Measurements from ENCODE around the gene SRSF1. TPM values are rescaled to one million over a fixed set of nuclear protein-coding genes. Genes with fewer than 3 reads are reported as not detected.

The SRSF1 gene
- total RNA-seq, 2 experiments from 2014 or later = 298 to 304 TPM

DNA sequence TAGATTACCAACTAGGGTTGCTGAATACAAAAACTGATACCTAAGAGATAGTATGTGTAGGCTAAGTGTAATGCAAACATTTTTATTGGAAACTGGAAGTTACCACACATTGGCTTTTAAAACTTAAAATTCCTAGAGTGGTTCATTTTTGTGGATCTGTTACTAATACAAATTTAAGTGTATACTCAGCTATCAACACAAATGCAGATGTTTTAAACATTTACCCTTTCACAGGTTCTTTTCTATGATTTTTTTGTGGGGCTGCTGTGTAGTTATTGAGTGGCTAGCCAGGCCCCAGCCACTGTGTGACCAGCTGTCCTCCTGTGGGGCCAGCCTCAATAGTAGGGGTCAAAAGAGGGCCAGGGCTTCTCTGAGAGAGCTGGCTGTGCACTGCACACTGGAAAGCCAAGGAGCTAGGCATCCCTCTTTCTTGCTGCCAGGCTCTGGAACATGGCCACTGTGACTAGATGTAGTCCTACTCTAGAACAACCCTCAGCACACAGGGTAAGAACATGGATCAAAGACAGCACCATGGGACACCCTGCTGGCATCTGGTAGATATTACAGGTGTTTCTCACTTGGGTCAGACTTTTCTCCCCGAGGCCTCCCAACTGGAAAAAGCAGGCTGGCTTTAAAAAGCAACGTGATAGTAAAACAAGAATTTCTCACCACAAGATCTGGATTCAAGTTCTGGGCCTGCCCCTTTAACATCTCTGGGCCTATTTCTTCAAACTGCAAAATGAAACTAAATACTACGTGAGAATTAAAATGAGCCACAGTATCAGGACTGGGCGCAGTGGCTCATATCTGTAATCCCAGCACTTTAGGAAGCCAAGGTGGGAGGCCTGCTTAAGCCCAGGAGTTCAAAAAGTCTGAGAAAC is 11.7 kb downstream of the SRSF1 start:
- no peak overlapping the region for H3K27ac Mint-ChIP-seq
- H3K4me1 Mint-ChIP-seq = peaks cover 64% of the 10 kb centered on the region
- H3K27me3 Mint-ChIP-seq = no peaks in the 10 kb centered on the region
- ChIA-PET CTCF (interaction anchor here (0.8 to 11.0 kb wide), 8 partner anchors 10 to 177 kb away, joined by 3 to 137 read pairs (median 6); partner anchors contain the start of gene SRSF1), POLR2A (interaction anchor here (0.9 to 7.4 kb wide), 4 partner anchors 9 to 145 kb away, joined by 3 to 86 read pairs (median 7); partner anchors contain the start of genes MRPS23 and SRSF1)
- H3K4me3 Mint-ChIP-seq = no peak overlapping the region
- H3K36me3 Mint-ChIP-seq (ENCODE audit: low read depth) = peaks cover 48% of the 10 kb centered on the region
- H3K9me3 Mint-ChIP-seq = no peaks in the 10 kb centered on the region
- peak; percentile 57 for DNase-seq

DNA sequence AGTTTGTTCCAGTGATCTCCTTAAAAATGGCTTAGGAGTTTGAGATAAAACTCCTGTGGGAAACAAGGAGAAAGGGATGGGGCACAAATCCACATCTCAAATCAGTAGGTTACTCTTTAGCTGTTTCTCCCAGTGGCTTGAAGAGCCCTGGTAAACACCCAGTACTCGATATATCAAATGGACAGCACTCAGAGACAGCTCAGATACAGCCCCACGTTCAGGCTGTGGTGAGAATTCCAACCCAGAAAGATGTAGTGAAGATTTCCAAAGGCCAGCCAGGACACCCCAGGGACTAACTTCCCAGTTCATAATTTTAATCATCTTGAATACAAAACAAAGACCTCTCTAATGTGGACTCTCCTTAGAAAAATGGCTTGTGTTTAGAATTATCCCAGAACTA is 12.6 kb downstream of the SRSF1 start:
- H3K4me1 Mint-ChIP-seq = peaks cover 64% of the 10 kb centered on the region
- H3K27ac Mint-ChIP-seq = no peak overlapping the region
- CTCF ChIA-PET = interaction anchor here (0.8 to 11.0 kb wide), 7 partner anchors 9 to 161 kb away, joined by 5 to 137 read pairs (median 7); partner anchors contain the start of gene SRSF1

DNA sequence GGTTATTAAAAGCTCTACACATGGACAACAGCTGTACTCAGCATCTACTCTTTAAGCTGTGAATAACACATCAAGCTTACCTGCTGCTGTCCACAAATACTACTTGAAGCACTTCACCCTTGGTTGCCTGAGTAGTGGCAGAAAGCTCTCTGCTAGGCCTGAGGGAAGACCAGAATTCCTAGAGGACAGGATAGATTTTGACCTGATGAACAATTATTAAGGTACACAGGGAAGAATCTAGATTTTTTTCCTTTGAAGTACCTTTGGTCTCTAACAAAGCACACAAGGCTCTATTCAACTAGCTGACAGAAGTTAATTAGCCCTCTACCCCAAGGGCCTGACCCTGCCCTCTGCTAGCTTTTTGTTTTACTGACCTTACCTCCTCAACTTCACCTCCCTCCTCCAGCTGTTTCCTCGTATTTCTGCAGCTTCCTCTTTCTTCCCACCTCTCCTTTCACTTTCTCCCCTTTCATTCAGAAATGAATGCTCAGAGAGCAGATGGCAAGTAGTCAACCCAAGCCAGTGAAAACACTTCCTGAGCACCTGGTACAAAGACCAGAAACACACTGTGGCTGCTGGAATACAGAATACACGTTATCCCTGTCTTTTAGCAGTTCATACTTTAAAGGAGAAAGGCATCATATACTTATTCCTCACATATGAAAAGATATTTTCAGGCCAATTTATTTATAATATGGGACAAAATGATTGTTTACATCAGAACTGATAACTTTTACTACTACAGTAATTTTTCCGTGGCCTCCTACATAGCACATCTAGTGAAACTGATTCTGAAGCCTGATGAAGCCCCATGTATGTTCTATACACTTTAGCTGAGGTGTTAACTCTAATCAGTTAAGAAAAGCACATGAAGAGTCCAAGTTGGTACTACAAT is 13.3 kb downstream of the SRSF1 start:
- H3K27me3 Mint-ChIP-seq = no peaks in the 10 kb centered on the region
- H3K36me3 Mint-ChIP-seq (ENCODE audit: low read depth) = peaks cover 43% of the 10 kb centered on the region
- peaks cover 65% of the 10 kb centered on the region for H3K4me1 Mint-ChIP-seq
- no peaks in the 10 kb centered on the region for H3K9me3 Mint-ChIP-seq
- ChIA-PET CTCF (interaction anchor here (0.7 to 11.0 kb wide), 7 partner anchors 8 to 160 kb away, joined by 3 to 137 read pairs (median 6); no protein-coding TSS in a partner anchor), POLR2A (interaction anchor here (0.6 to 7.4 kb wide), 9 partner anchors 9 to 159 kb away, joined by 3 to 86 read pairs (median 4); partner anchors contain the start of genes MRPS23 and SRSF1)
- DNase-seq = no peak
- H3K4me3 Mint-ChIP-seq = no peak overlapping the region
- H3K27ac Mint-ChIP-seq = no peak overlapping the region

More for the DNA sequence above, 12.6 kb downstream of the SRSF1 start:
- Mint-ChIP-seq H3K27me3 (no peaks in the 10 kb centered on the region), H3K9me3 (no peaks in the 10 kb centered on the region), H3K36me3 (ENCODE audit: low read depth) (peaks cover 44% of the 10 kb centered on the region), H3K4me3 (no peak overlapping the region)
- DNase-seq = no peak
- POLR2A ChIA-PET = interaction anchor here (1.6 to 7.4 kb wide), 3 partner anchors 8 to 144 kb away, joined by 4 to 86 read pairs (median 6); partner anchors contain the start of genes MRPS23 and SRSF1

DNA sequence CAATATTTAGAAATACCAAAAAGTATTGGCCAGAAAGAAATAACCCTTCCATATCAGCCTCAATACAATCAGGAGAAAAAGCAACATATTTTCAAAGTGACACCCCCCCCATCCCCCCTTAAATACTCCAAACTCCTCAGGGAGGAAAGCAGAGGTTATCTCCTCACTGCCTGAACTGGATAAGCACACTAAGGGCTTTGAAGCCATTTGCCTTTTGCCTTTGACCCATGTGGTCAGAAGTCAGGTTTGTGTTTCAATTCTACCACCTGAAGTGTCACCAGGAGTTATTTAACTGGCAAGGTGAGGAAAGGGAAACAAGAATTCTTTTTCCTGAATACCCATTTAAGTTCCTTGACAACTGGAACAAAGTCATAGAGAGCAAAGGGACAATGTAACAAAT is 15.5 kb downstream of the SRSF1 start:
- no peaks in the 10 kb centered on the region for H3K9me3 Mint-ChIP-seq
- peaks cover 26% of the 10 kb centered on the region for H3K36me3 Mint-ChIP-seq (ENCODE audit: low read depth)
- H3K4me1 Mint-ChIP-seq = peaks cover 58% of the 10 kb centered on the region
- DNase-seq = no peak
- no peak overlapping the region for H3K4me3 Mint-ChIP-seq
- no peak overlapping the region for H3K27ac Mint-ChIP-seq
- POLR2A ChIA-PET = interaction anchor here (2.4 to 5.4 kb wide), 4 partner anchors 8 to 141 kb away, joined by 8 to 61 read pairs (median 33); partner anchors contain the start of genes MRPS23 and SRSF1
- CTCF ChIA-PET = interaction anchor here (1.2 to 2.8 kb wide), 3 partner anchors 8 to 158 kb away, joined by 3 to 29 read pairs (median 4); no protein-coding TSS in a partner anchor
- H3K27me3 Mint-ChIP-seq = no peaks in the 10 kb centered on the region

DNA sequence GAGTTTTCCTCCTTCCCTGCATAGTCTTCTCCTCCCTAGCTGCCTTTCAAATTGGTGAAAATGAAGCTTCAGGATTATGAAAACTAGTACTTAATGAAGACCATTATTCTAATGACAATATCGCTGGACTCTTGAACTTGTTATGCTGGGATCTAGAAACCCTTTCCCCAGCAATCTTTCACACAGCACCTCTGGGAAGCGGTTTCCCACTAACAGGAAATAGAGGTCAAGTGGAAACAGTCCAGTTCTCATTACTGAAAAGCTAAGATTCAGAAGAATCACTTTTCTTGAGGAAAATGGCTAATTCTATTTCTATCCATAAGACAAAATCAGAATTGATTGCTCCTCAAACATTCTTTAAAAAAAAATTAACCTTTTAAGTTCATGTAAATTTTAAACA is 17.0 kb downstream of the SRSF1 start:
- no peaks in the 10 kb centered on the region for H3K9me3 Mint-ChIP-seq
- DNase-seq = no peak
- peaks cover 24% of the 10 kb centered on the region for H3K36me3 Mint-ChIP-seq (ENCODE audit: low read depth)
- ChIA-PET CTCF (interaction anchor here (1.2 to 2.8 kb wide), 5 partner anchors 10 to 157 kb away, joined by 3 to 29 read pairs (median 3); partner anchors contain the start of gene SRSF1), POLR2A (interaction anchor here (1.1 to 5.4 kb wide), 7 partner anchors 9 to 349 kb away, joined by 3 to 61 read pairs (median 8); partner anchors contain the start of genes MRPS23 and SRSF1)
- no peak overlapping the region for H3K4me3 Mint-ChIP-seq
- H3K4me1 Mint-ChIP-seq = peaks cover 60% of the 10 kb centered on the region
- no peak overlapping the region for H3K27ac Mint-ChIP-seq
- H3K27me3 Mint-ChIP-seq = no peaks in the 10 kb centered on the region

DNA sequence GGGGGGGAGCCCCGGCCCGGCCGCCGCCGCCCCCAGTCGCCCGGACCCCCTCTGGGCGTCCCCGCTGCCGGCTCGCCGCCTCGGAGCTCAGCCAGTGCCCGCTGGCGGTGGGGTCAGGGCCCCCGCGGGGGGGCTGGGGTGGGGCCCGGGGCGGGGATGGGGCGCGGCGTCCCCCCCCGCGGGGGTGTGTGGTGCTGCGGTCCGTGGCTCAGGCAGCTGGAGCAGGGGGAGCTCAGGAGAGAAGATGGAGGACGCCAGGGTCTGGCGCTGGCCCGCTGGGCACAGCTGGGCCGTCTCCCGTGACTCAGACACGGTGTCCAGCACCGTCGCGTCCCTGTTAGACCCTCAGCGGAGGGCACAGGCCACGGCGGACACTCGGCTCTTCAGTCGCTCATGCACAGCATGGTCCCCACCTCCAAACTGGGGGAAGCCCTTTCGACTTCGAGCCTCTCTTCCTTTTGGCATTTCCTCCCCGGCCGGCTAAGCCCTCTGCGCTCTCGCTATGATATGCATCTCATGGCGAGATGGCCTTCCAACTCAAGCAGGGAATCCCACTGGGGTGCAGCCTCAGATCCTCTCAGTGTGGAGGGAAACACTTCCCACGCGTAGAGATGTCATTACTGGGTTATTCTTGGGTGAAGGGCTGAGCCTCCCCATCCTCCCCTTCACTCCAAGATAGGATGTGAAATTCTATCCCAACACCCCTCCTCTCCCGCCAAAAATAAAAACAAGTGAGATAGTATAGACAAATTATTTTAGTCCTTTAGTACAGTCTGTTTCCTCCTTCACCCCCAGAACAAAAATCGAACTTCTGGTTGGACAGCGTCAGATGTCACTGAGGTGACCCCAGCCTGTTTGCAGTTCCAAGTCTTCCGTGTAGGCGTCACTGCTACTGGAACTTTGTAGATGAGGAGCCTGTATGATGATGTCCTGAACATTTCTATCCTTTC is 18.5 kb downstream of the SRSF1 start:
- Mint-ChIP-seq H3K27ac (peak overlapping the region; percentile 89), H3K4me1 (peaks cover 65% of the 10 kb centered on the region), H3K36me3 (ENCODE audit: low read depth) (peaks cover 35% of the 10 kb centered on the region), H3K27me3 (no peaks in the 10 kb centered on the region), H3K9me3 (no peaks in the 10 kb centered on the region), H3K4me3 (peak overlapping the region; percentile 91)
- peak; percentile 73 for DNase-seq
- POLR2A ChIA-PET = interaction anchor here (1.0 to 5.4 kb wide), 8 partner anchors 8 to 351 kb away, joined by 3 to 61 read pairs (median 8); partner anchors contain the start of genes MRPS23 and SRSF1
- CTCF ChIA-PET = interaction anchor here (0.5 to 2.8 kb wide), 6 partner anchors 11 to 859 kb away, joined by 3 to 29 read pairs (median 4); partner anchors contain the start of gene SRSF1

DNA sequence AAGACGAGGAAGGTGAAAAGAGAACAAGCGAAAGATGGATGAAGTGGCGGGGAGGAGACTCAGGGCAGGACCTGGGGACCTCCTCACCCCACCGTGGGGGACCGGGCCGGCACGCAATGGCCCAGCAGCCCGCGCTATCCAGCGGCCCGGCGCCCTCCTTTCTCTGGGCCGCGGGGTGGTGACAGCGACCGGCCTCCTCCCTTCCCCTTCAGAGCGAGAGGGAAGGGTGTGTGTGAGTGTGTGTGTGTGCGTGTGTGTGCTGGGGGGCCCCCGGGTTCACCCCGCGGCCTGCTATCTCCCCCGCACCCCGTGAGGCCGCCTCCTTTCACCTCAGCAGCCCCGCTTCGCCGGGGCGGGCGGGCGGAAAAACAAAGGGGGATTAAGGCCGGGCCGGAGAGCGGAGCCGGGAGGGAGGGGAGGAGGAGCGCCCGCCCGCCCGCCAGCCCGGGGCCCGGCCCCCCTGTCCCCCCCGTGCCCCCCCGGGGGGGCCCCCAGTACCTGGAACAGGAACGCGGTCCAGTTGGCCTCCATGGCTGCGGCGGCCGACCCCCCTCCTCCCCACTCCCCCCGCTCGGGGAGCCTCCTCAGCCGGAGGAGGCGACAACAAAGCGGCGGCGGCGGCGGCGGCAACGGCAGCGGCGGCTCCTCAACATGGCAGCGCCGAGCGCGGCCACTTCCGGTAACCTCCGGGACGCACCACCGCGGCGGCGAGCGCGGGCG is 19.3 kb downstream of the SRSF1 start, which contains the start of gene VEZF1:
Gene VEZF1, minus strand, starts transcription at position 674 of the 720 bp plus-strand sequence. Its CDS starts 143 bp downstream, at position 531.
- H3K9me3 Mint-ChIP-seq = no peaks in the 10 kb centered on the region
- POLR2A ChIA-PET = interaction anchor here (1.0 to 5.4 kb wide), 6 partner anchors 12 to 127 kb away, joined by 3 to 61 read pairs (median 6); partner anchors contain the start of genes CUEDC1 and SRSF1
- DNase-seq = peak; percentile 82
- peak within 1 kb of the TSS; percentile 89 for H3K27ac Mint-ChIP-seq
- peaks cover 68% of the 10 kb centered on the region for H3K4me1 Mint-ChIP-seq
- no peaks in the 10 kb centered on the region for H3K27me3 Mint-ChIP-seq
- H3K4me3 Mint-ChIP-seq = peak within 1 kb of the TSS; percentile 92
- peaks cover 43% of the 10 kb centered on the region for H3K36me3 Mint-ChIP-seq (ENCODE audit: low read depth)
- CTCF ChIA-PET = interaction anchor here (0.9 to 1.2 kb wide), 3 partner anchors 12 to 131 kb away, joined by 4 to 10 read pairs (median 5); partner anchors contain the start of gene SRSF1

DNA sequence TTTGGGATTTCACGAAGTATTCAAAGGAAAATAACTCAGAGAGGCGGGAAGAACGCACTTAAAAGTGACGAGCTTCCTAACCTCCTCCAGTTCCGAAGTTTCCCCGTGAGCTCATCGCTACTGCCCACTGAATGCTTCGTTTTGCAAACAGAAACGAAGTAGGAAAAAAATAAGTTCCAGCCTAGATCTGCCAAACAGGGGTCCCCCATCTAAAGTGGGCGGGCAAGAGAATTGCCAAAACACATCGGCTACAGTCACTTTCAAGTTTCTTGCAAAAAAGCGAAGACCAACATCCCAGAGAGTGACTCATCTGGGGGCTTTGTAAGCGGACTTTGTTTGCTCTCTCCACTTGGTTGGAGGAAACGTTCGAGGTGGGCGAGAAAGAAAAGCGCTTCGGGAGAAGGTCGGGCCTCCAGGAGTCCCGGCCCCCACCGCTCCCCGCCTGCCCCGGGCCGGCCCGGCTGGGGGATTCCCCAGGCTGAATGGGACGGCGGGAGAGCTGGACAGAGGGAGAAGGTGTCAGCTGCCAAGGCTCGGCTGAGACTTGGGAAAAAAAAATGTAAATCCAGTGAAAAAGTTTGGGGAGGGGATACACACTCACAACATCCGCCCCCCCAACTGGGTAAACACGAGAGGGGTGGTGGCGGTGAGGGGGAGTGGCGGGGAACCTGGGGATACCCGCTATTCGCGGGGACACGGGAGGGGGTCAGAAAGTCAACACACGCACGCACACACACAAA is 20.0 kb downstream of the SRSF1 start:
- Mint-ChIP-seq H3K4me3 (peak overlapping the region; percentile 92), H3K9me3 (no peaks in the 10 kb centered on the region), H3K4me1 (peaks cover 70% of the 10 kb centered on the region), H3K27me3 (no peaks in the 10 kb centered on the region), H3K36me3 (ENCODE audit: low read depth) (peaks cover 46% of the 10 kb centered on the region), H3K27ac (peak overlapping the region; percentile 83)
- peak; percentile 26 for DNase-seq
- CTCF ChIA-PET = interaction anchor here (0.6 to 1.6 kb wide), 6 partner anchors 12 to 167 kb away, joined by 3 to 18 read pairs (median 4); no protein-coding TSS in a partner anchor
- POLR2A ChIA-PET = interaction anchor here (0.9 to 5.4 kb wide), 10 partner anchors 9 to 126 kb away, joined by 3 to 61 read pairs (median 4); partner anchors contain the start of genes CUEDC1 and SRSF1

DNA sequence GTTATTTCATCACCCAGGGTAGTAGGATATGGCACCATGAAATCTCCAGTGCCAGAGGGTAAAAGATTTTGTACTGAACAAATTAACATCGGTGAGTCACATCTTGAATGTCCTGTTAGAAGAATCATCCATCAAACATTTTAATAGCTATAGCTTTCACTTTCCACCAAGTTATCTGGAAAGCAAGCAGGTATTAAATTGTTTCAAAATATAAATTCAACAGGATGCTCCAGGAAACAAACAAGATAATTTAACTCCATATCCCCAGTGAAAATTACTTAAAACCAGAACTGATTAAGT is 21.4 kb downstream of the SRSF1 start:
- Mint-ChIP-seq H3K36me3 (ENCODE audit: low read depth) (peaks cover 55% of the 10 kb centered on the region), H3K4me1 (peaks cover 70% of the 10 kb centered on the region), H3K4me3 (no peak overlapping the region), H3K27ac (peak overlapping the region; percentile 7), H3K27me3 (no peaks in the 10 kb centered on the region), H3K9me3 (no peaks in the 10 kb centered on the region)
- POLR2A ChIA-PET = interaction anchor here (0.9 to 2.8 kb wide), 7 partner anchors 10 to 136 kb away, joined by 4 to 40 read pairs (median 6); partner anchors contain the start of genes CUEDC1, MRPS23 and SRSF1
- CTCF ChIA-PET = interaction anchor here (0.6 to 1.6 kb wide), 10 partner anchors 9 to 130 kb away, joined by 3 to 18 read pairs (median 6); partner anchors contain the start of gene CUEDC1
- no peak for DNase-seq

Measured in activated CD4-positive, alpha-beta memory T cell treated with anti-CD3 and anti-CD28 coated beads, Interleukin-2, amount 10 ng/mL, durations not matched to agents 7 days and 5 days (primary cell).